NCI-H146 treated with DMSO at 0.1 percent for 48 hours (cell line): ENCODE results near the gene OBI1.

Experiments used
- DNase-seq: peaks from one replicate; lab custom pipeline; 2025; ENCODE audit not compliant: unreplicated experiment; lab: John Stamatoyannopoulos, UW

OBI1 gene

GRCh38 chr13:78604782-78605611, 54.0 kb downstream of the OBI1 start:
- DNase-seq: peak; percentile 52

GRCh38 chr13:78603240-78603957, 55.6 kb downstream of the OBI1 start, which contains the start of gene POU4F1:
TSS of gene POU4F1 (minus strand) at chr13:78603552. CDS start at chr13:78603326, 226 bp downstream.
- DNase-seq: no peak

GRCh38 chr13:78602561-78603239, 56.3 kb downstream of the OBI1 start:
- DNase-seq: no peak

GRCh38 chr13:78601874-78602560, 56.9 kb downstream of the OBI1 start:
- no peak for DNase-seq

GRCh38 chr13:78601124-78601873, 57.7 kb downstream of the OBI1 start:
- DNase-seq: peak; percentile 20

DNA sequence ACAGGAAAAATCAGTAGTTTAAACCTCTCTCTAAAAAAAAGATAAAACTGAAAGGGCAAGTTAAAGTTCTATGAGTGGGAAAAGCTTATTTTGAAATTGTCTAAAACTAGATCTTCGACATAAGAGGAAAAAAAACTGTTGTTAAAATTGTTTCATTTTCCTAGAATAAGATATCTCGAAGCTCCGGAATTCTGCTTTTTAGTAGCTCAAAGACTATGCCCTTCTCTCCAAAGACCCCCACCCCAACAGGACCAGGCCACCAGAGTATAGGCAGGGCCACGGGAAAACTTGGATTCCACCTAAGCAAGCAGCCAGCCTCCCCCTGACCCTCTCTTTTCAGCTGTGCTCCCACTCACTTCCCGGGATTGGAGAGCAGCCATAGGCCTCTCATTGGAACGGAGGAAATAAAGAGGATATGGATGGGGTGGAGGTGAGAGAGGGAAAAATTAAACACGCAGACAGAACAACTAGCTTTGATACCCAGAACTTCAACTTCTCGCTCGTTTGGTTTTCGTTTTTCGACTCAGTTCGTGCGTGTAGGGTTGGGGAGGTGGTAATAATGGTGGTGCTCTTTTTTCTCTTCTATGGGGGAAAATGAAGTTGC, 58.6 kb downstream of the OBI1 start:
- no peak for DNase-seq

- DNase-seq: no peak
Observed at GRCh38 chr13:78599645-78600279, 59.2 kb downstream of the OBI1 start.

GRCh38 chr13:78598966-78599644, 59.9 kb downstream of the OBI1 start:
- no peak for DNase-seq

DNA sequence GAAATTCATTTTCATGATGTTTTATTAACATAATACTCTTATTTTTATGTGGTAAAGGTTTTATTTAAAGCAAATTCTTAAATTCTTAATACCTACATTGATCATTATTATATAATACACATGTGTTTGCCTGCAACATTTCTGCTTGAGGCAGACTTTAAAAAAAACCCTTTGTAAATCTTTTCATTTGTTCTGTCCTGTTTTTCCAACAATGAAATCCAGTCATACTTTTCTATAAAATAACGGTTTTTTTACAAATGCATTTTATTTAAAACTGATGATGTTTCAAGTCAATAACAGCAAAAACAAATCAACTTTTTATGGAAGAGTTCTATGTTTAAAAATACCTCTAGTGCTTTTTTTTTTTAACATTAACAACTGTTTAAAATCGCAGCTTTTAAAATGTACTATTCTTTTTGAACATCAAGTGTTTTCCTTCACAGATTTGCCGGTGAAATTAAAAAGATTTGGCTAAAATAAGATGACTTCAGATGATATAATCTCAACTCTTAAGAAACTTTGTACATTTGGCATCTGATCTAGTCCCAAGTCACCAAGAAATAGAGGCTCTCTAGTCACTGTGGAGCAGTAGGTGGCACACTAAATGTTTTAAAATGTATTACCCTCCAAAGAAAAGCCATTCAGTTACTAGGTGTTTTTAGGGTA, 60.7 kb downstream of the OBI1 start:
- DNase-seq: no peak

DNA sequence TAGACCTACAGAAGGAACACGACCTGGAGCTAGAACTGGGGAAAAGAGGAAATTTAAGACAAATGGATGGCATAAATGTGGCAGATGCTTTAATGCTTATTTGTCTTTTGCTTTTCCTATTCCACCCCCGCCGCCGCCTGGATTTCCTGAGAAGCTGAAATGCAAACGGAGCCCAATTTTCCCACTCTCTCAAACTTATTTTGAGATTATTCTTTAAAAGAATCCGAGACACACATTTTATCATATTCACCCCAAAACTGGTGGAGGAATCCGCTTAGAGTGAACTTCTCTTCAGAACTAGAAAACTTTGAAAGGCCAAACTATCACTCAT, 61.4 kb downstream of the OBI1 start:
- no peak for DNase-seq

- DNase-seq: no peak
Observed at GRCh38 chr13:78596736-78597601, 62.0 kb downstream of the OBI1 start.

GRCh38 chr13:78596399-78596735, 62.6 kb downstream of the OBI1 start:
- DNase-seq: no peak

DNA sequence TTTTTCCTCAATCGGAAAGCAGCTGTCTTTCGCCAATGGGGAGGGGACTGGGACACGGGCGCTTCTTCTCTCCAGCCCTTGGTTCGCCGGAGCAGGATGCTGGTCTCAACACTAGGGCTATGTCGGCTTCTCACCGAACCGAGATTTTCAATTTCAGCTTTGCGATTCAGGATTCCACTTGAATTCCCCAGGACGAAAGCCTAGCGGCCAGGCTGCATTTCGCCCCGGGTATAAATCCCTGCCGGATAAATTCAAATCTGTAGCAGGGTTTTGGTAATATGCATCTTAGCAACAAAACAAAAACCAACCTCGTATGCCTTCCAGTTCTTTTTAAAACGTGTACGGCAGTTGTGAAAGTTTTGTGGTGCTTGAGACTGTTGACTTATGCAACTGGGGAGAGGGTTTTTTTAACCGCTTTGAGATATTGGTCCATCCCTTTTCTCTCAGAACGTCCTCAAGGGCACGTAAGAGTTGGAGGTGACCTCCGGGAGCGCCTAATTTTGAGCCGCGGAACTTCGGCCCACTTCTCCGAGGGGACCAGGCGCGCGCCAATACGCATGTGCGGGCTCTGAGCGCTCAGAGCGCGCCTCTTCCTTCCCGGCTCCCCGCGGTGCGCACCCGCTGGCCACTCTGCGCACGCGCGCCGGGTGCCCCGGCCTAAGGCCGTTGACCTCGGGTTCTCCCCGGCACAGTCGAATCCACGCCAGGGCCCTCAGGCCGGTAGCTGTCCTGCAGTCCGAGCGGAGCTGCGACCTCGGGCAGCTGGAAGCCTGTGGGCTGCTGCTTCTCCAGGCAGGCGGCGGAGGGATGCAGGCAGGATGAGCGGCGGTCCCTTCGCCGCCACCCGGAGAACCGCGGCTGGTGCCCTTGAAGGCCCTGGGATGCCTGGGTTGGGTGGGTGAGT, 63.2 kb downstream of the OBI1 start:
- no peak for DNase-seq

- DNase-seq: no peak
Observed at GRCh38 chr13:78594456-78594975, 64.4 kb downstream of the OBI1 start.

DNA sequence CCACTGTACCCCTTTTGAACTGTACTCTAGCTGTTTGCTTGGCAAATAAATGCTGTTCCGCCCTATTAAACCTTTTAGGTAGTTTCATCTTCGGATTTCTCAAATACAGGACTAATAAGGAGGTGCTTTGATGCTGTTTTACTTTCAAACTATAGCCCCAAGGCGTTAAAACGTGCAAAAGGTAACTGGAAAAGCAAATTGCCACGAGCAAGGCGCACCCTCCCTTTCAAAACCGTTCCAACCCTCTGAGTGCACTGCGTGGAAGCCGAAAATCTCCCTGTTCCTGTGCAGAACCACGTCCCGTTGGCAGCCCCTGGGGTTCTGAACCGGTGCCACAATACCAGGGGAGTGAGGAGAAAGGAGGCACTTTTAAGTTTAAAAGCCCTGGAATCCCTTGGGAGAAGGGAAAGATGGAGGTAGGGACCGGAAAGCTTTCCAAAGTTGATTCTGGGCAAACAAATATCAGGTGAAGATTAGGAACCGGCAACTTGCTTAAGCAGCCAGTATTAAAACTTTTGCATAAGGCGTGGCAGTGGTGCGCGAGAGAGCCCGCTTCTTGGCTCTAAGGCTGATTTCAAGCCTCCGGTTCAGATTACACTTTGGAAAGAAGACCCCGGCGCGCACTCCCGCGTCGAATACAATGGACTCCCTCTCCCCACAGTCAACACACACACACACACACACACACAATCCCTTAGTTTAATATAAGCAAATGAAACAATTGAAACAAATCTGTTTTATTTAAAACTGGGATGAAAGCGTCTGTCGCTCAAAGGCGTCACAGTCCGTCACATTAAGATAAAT, 65.1 kb downstream of the OBI1 start:
- DNase-seq: peak; percentile 53

DNA sequence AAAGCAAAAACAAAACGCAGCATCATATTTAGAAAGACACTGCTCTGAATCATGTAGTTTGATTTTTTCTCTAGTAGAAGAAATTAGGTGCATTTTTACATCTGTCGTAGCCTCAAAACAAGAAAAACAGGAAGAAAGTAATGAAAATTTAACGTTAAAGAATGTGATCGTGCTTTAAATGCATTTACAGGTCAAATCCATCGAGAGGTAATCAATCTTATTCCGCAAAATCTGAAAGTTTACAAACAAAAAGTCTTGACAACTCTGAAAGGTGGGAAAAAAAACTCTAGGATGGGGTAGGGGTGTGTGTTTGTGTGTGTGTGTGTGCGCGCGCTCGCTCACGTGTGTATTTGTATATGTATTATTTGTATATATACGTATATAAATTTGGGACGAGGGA, 65.8 kb downstream of the OBI1 start:
- no peak for DNase-seq
